ENCODE data around the gene NEU4. TPM values are rescaled to one million over a fixed set of nuclear protein-coding genes. Genes with fewer than 3 reads are reported as not detected.

NEU4 gene
- total RNA-seq: 0.19 and 0.28 TPM in 2 replicates

GRCh38 chr2:241808721-241809382 lies at the start of gene NEU4:
Gene NEU4, plus strand, starts transcription at chr2:241809193. Its CDS starts 5,292 bp downstream, at chr2:241814485.

GRCh38 chr2:241776336-241777169 lies 32.4 kb upstream of the NEU4 start, which contains the start of gene GAL3ST2:
Gene GAL3ST2, plus strand, starts transcription at chr2:241776822. Its CDS starts 134 bp downstream, at chr2:241776956.

GRCh38 chr2:241858206-241859016 lies 49.4 kb downstream of the NEU4 start, which contains the start of gene PDCD1:
Gene PDCD1, minus strand, starts transcription at chr2:241858894. Its CDS starts 56 bp downstream, at chr2:241858838.

Other genes with a start within 250 kb of the NEU4 start
- gene THAP4, start 172.0 kb upstream of the NEU4 start, total RNA-seq: 29.9 and 47.5 TPM in 2 replicates
- gene ATG4B, start 171.5 kb upstream of the NEU4 start, total RNA-seq: 35.5 and 44.1 TPM in 2 replicates
- 15.8 and 72.7 TPM in 2 replicates for gene DTYMK, start 122.4 kb upstream of the NEU4 start, total RNA-seq
- gene ING5, start 107.2 kb upstream of the NEU4 start, total RNA-seq: 18.6 and 20.1 TPM in 2 replicates
- 13.8 and 17.8 TPM in 2 replicates for gene D2HGDH, start 74.6 kb upstream of the NEU4 start, total RNA-seq
- gene GAL3ST2, start 32.4 kb upstream of the NEU4 start, total RNA-seq: 0.19 and 0.85 TPM in 2 replicates
- not detected in 2 replicates for gene PDCD1, start 49.7 kb downstream of the NEU4 start, total RNA-seq
- gene RTP5, start 60.5 kb downstream of the NEU4 start, total RNA-seq: not detected in 2 replicates

Data from regular cardiac myocyte (primary cell).